ENCODE results near the gene RAI14. TPM values are rescaled to one million over a fixed set of nuclear protein-coding genes. Genes with fewer than 3 reads are reported as not detected.

RAI14 gene
- 34.2 and 187 TPM in 2 replicates for total RNA-seq

GRCh38 chr5:34656001-34656699, at the start of gene RAI14:
RAI14 (plus strand) TSS chr5:34656328; CDS start chr5:34686920, 30,592 bp downstream.

GRCh38 chr5:34838785-34839714, 182.9 kb downstream of the RAI14 start, which contains the start of gene TTC23L:
TTC23L (plus strand) TSS chr5:34839164; CDS start chr5:34840672, 1,508 bp downstream.

Other genes with a start within 250 kb of the RAI14 start
- gene TTC23L, start 182.8 kb downstream of the RAI14 start, total RNA-seq, result under 0.01 and 0.07 TPM in 2 replicates

Data from nasal cavity respiratory epithelium epithelial cell of viscerocranial mucosa (primary cell).